GM18499 (cell line): Measurements from ENCODE around the gene SLC25A4.
A peak's percentile ranks its signal among the peaks of the same experiment; 100 is the strongest.
"Not testable (repeated sequence)": the region's sequence is repeated elsewhere in the genome, so short reads cannot be mapped to it uniquely, and the experiment has no call there.

ENCODE experiments used
- ATAC-seq: cut with Tn5 transposase; IDR thresholded peaks from one replicate; pipeline ENCODE4 v1.9.1; 2021; ENCODE audit warnings: moderate number of reproducible peaks; ENCODE audit not compliant: insufficient read depth, unreplicated experiment

SLC25A4 gene

GRCh38 chr4:185142912-185143600 lies at the start of gene SLC25A4:
TSS of gene SLC25A4 (plus strand) at chr4:185143266. CDS start at chr4:185143373, 107 bp downstream.
- ATAC-seq: peak; percentile 54

- no peak for ATAC-seq
Observed at GRCh38 chr4:185093603-185094002, 49.5 kb upstream of the SLC25A4 start.

- ATAC-seq: no peak
Observed at GRCh38 chr4:185096032-185096653, 46.9 kb upstream of the SLC25A4 start.

GRCh38 chr4:185098474-185098873 lies 44.6 kb upstream of the SLC25A4 start:
- ATAC-seq: no peak

- ATAC-seq: no peak
Observed at GRCh38 chr4:185099024-185099682, 43.9 kb upstream of the SLC25A4 start.

- ATAC-seq: no peak
Observed at GRCh38 chr4:185099940-185100339, 43.1 kb upstream of the SLC25A4 start.

- no peak for ATAC-seq
Observed at GRCh38 chr4:185100423-185100822, 42.6 kb upstream of the SLC25A4 start.

GRCh38 chr4:185101354-185101890 lies 41.6 kb upstream of the SLC25A4 start:
- no peak for ATAC-seq

GRCh38 chr4:185104733-185105132 lies 38.3 kb upstream of the SLC25A4 start:
- no peak for ATAC-seq

GRCh38 chr4:185106353-185106752 lies 36.7 kb upstream of the SLC25A4 start:
- no peak for ATAC-seq

GRCh38 chr4:185107574-185107973 lies 35.5 kb upstream of the SLC25A4 start:
- ATAC-seq: not testable (repeated sequence)

- ATAC-seq: no peak
Observed at GRCh38 chr4:185108185-185108584, 34.9 kb upstream of the SLC25A4 start.

GRCh38 chr4:185108669-185109068 lies 34.4 kb upstream of the SLC25A4 start:
- ATAC-seq: no peak

- ATAC-seq: no peak
Observed at GRCh38 chr4:185109736-185110135, 33.3 kb upstream of the SLC25A4 start.

GRCh38 chr4:185110375-185110823 lies 32.7 kb upstream of the SLC25A4 start:
- ATAC-seq: no peak

GRCh38 chr4:185112104-185112503 lies 31.0 kb upstream of the SLC25A4 start:
- no peak for ATAC-seq

- no peak for ATAC-seq
Observed at GRCh38 chr4:185113340-185113739, 29.7 kb upstream of the SLC25A4 start.

GRCh38 chr4:185115827-185116232 lies 27.2 kb upstream of the SLC25A4 start:
- ATAC-seq: no peak

GRCh38 chr4:185117300-185117934 lies 25.6 kb upstream of the SLC25A4 start:
- no peak for ATAC-seq

GRCh38 chr4:185118876-185119275 lies 24.2 kb upstream of the SLC25A4 start:
- ATAC-seq: no peak

GRCh38 chr4:185119467-185119866 lies 23.6 kb upstream of the SLC25A4 start:
- not testable (repeated sequence) for ATAC-seq
